GM12878 (cell line): ENCODE data around the gene GLT1D1. TPM values are rescaled to one million over a fixed set of nuclear protein-coding genes. Genes with fewer than 3 reads are reported as not detected.

ENCODE experiments used
- ATAC-seq: fragments of 200-7000 bp; cut with Tn5 transposase; 3 replicates; pipeline ENCODE4 v1.9.1; 2020; ENCODE audit warnings: mild to moderate bottlenecking, moderate library complexity
- BruUV-seq: library from RNA; stranded (reverse); fragments of 400-500 nt; replicated peaks from 2 replicates; lab custom pipeline; 2021; lab: Mats Ljungman, UMichigan
- CTCF ChIA-PET: fragments of 300-600 bp; sonication (Branson Sonifier 250); formaldehyde crosslinking; extraction: SDS; loops from one replicate; lab custom pipeline; 2021; ENCODE audit warnings: inconsistent platforms; lab: Yijun Ruan, JAX
- POLR2A ChIA-PET: fragments of 350-600 bp; formaldehyde crosslinking; extraction: SDS; loops from one replicate; lab custom pipeline; 2021; ENCODE audit warnings: inconsistent platforms; lab: Charles Lee
- RAD21 ChIA-PET: fragments of 300-600 bp; sonication (Branson Sonifier 250); formaldehyde crosslinking; loops from one replicate; lab custom pipeline; 2023; ENCODE audit warnings: antibody characterized with exemption; ENCODE audit not compliant: unreplicated experiment; lab: Charles Lee
- SMC1A ChIA-PET: fragments of 300-600 bp; sonication (Branson Sonifier 250); formaldehyde crosslinking; loops from one replicate; lab custom pipeline; 2023; ENCODE audit not compliant: unreplicated experiment, uncharacterized antibody; lab: Charles Lee
- DNase-seq: peaks from one replicate; pipeline ENCODE4 v3.0.0-alpha.2; 2011; ENCODE audit warnings: low read depth, low spot score
- FAIRE-seq: peaks from 3 replicates; lab custom pipeline; 2011; peaks lifted over from hg19 to GRCh38; lab: Jason Lieb, UNC
- H2AFZ ChIP-seq: 2 replicates; pipeline ENCODE4 v1.6.0; 2011; ENCODE audit warnings: low read depth, low read length, control low read depth; ENCODE audit not compliant: control insufficient read depth
- H3K27ac ChIP-seq: 2 replicates; pipeline ENCODE4 v1.5.1; 2011; ENCODE audit warnings: control low read depth; ENCODE audit not compliant: control insufficient read depth, insufficient read depth
- H3K27me3 ChIP-seq, 2 experiments: replicated peaks in 1 of 2; 2 replicates each; pipeline versions ENCODE4 v1.6.0 to v1.6.1; 2011; ENCODE audit warnings: low read length in 1 of 2; ENCODE audit not compliant: control insufficient read depth in 2 of 2, insufficient read depth in 2 of 2
- H3K36me3 ChIP-seq, 2 experiments: 2 replicates each; pipeline ENCODE4 v1.5.1; 2011; ENCODE audit warnings: low read length in 1 of 2; ENCODE audit not compliant: control insufficient read depth in 2 of 2, insufficient read depth in 2 of 2
- H3K4me1 ChIP-seq: 2 replicates; pipeline ENCODE4 v1.6.1; 2011; ENCODE audit warnings: mild to moderate bottlenecking, low read length, moderate library complexity, mixed read lengths; ENCODE audit not compliant: control insufficient read depth, insufficient read depth
- H3K4me2 ChIP-seq: 2 replicates; pipeline ENCODE4 v1.6.0; 2011; ENCODE audit warnings: control low read depth; ENCODE audit not compliant: control insufficient read depth, insufficient read depth
- H3K4me3 ChIP-seq: fragments of 200-600 bp; sonication (generic); 2 replicates; pipeline ENCODE4 v1.5.1; 2016
- H3K79me2 ChIP-seq: 2 replicates; pipeline ENCODE4 v1.6.0; 2011; ENCODE audit warnings: low read length; ENCODE audit not compliant: control insufficient read depth, insufficient read depth
- H3K9ac ChIP-seq: 2 replicates; pipeline ENCODE4 v1.8.0; 2011; ENCODE audit warnings: low read length, control low read depth, mixed read lengths; ENCODE audit not compliant: control insufficient read depth, insufficient read depth
- H3K9me3 ChIP-seq: replicated peaks from 3 replicates; pipeline ENCODE4 v1.5.1; 2011; ENCODE audit warnings: mild to moderate bottlenecking, low read length; ENCODE audit not compliant: control insufficient read depth, insufficient read depth
- H4K20me1 ChIP-seq: 2 replicates; pipeline ENCODE4 v1.6.0; 2011; ENCODE audit not compliant: control insufficient read depth, insufficient read depth
- ATF7 ChIP-seq: fragments of 450-650 bp; IDR thresholded peaks from 2 replicates; pipeline ENCODE4 v1.6.1; 2016; ENCODE audit warnings: low read depth, mild to moderate bottlenecking
- BRCA1 ChIP-seq: IDR thresholded peaks from 2 replicates; pipeline ENCODE4 v1.6.1; 2011; ENCODE audit warnings: low read depth, low read length, improper control_type of control experiment
- EZH2 ChIP-seq: IDR thresholded peaks from 2 replicates; pipeline ENCODE4 v1.6.1; 2012; ENCODE audit warnings: low read depth, mild to moderate bottlenecking, control low read depth, inconsistent platforms, low read length, borderline replicate concordance; ENCODE audit not compliant: control insufficient read depth
- FOXK2 ChIP-seq: fragments of 450-650 bp; IDR thresholded peaks from 2 replicates; pipeline ENCODE4 v1.6.1; 2017; ENCODE audit warnings: mild to moderate bottlenecking, moderate library complexity
- SUPT20H ChIP-seq: IDR thresholded peaks from 2 replicates; pipeline ENCODE4 v1.6.1; 2011; ENCODE audit warnings: low read depth, mild to moderate bottlenecking, low read length, moderate library complexity, borderline replicate concordance; ENCODE audit not compliant: control insufficient read depth
- ZNF274 ChIP-seq: IDR thresholded peaks from one replicate; pipeline ENCODE4 v1.8.0; 2011; ENCODE audit not compliant: insufficient read length, insufficient read depth
- ZSCAN29 ChIP-seq: fragments of 450-650 bp; IDR thresholded peaks from 2 replicates; pipeline ENCODE4 v1.6.1; 2017; ENCODE audit warnings: mild to moderate bottlenecking, moderate library complexity
- WGBS: methylation state at CpG from one replicate; pipeline ENCODE4 v1.1.6; 2016; ENCODE audit warnings: low lambda C conversion rate; ENCODE audit not compliant: insufficient replicate concordance, insufficient coverage; ENCODE audit errors: missing lambda C conversion rate; 5-methylcytosine and 5-hydroxymethylcytosine counted together
- in situ Hi-C: fragments of 300-500 bp; cut with MboI; formaldehyde crosslinking; loops from 9 replicates; pipeline ENCODE4 v1.14.3; 2018; ENCODE audit warnings: mixed read lengths
- intact Hi-C: fragments of 100-400 bp; cut with micrococcal nuclease; formaldehyde crosslinking; loops from one replicate; pipeline ENCODE4 v1.14.2; 2022; ENCODE audit not compliant: unreplicated experiment
- polyA plus RNA-seq, 11 experiments: library from polyadenylated mRNA; depleted of rRNA in 4 of 11; unstranded in 6 of 11; stranded (reverse) in 5 of 11; fragments of >200 nt; fragmentation: Nextera tagmentation in 4 of 11; fragmentation: Illumina TruSeq in 1 of 11; extraction: Ambion mirVana in 4 of 11; extraction: Trizol in 1 of 11; gene quantifications; 1 replicate in 1 of 11; 2 replicates in 10 of 11; pipeline versions ENCODE4 v1.2.1 to v1.2.3, GENCODE V29; 2011 to 2016; ENCODE audit warnings: inconsistent platforms in 2 of 11, missing spikeins in 2 of 11, low read depth in 1 of 11
- total RNA-seq, 4 experiments: library from RNA; depleted of rRNA in 3 of 4; stranded (reverse); fragments of >200 nt in 3 of 4; fragmentation: Illumina TruSeq in 1 of 4; extraction: Trizol in 1 of 4; gene quantifications; 2 replicates each; pipeline versions ENCODE4 v1.2.1 to v1.2.3, GENCODE V29; 2013 to 2021
- TF ChIP-seq, protein P1 (sequence below): fragments of 450-650 bp; formaldehyde crosslinking; IDR thresholded peaks from 2 replicates; pipeline ENCODE4 v1.4.0; 2022; ENCODE audit warnings: mild to moderate bottlenecking, moderate library complexity
- TF ChIP-seq, protein P2 (sequence below): fragments of 450-650 bp; IDR thresholded peaks from 2 replicates; pipeline ENCODE4 v1.6.1; 2017; ENCODE audit warnings: mild to moderate bottlenecking
- TF ChIP-seq, protein P3 (sequence below): fragments of 450-650 bp; IDR thresholded peaks from 2 replicates; pipeline ENCODE4 v1.6.1; 2018; ENCODE audit warnings: mild to moderate bottlenecking, low read depth, moderate library complexity; ENCODE audit not compliant: partially characterized antibody

Gene GLT1D1
- total and polyA plus RNA-seq, 10 of the 15 experiments (the other 5 are each of a cell fraction or from before 2014, with no cell fraction given), result 0.42 to 62.8 (median 3.0) TPM

DNA sequence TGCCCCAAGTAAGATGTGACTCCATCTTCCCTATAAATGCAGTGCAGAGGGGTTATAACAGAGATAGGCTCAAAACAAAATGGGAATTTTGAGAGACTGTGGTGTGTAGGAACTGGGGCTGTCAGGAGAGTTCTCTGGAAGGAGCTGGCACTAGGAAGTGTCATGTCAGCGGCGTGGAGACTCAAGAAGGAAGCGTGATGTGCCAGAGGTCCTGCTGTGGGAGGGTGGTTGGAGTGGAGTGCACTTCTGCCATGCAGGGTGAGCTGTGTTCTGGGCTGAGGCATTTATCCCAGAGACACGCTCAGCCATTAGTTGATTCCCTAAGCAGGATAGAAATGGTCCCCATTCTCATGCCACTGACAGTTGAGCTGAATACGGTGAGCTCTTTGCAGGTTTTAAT is 19.0 kb downstream of the GLT1D1 start:
- Histone ChIP-seq H3K27me3 (no peaks in the 10 kb centered on the region), H3K79me2 (no peaks in the 10 kb centered on the region), H3K4me2 (no peak overlapping the region), H3K4me3 (no peak overlapping the region), H3K27ac (no peak overlapping the region), H3K4me1 (no peaks in the 10 kb centered on the region), H3K9me3 (peaks cover 13% of the 10 kb centered on the region; the same call in 2 of the 3 replicates), H3K9ac (no peak overlapping the region), H4K20me1 (no peaks in the 10 kb centered on the region), H3K36me3 (peaks cover 0 to 7% of the 10 kb centered on the region in 2 experiments; a peak in 2 of 4 replicates), H2AFZ (no peak overlapping the region)
- ChIA-PET CTCF (interaction anchor here (0.7 to 1.7 kb wide), 3 partner anchors 11 to 66 kb away, joined by 3 to 4 read pairs (median 4); no protein-coding TSS in a partner anchor), SMC1A (interaction anchor here (0.6 to 2.8 kb wide), 9 partner anchors 8 to 94 kb away, joined by 3 to 11 read pairs (median 4); no protein-coding TSS in a partner anchor), RAD21 (interaction anchor here (1.1 kb wide), 1 partner anchor 12 kb away, joined by 4 read pairs; no protein-coding TSS in a partner anchor), POLR2A (interaction anchor here (0.6 kb wide), 1 partner anchor 13 kb away, joined by 3 read pairs; no protein-coding TSS in a partner anchor)
- DNase-seq (no peak), FAIRE-seq (no peak), ATAC-seq (no peak)
- no TSS peak for BruUV-seq
- 71% methylated on average over 5 of the region's 5 CpGs for WGBS
- TF ChIP-seq ZSCAN29 (no peak), SUPT20H (no peak), BRCA1 (no peak), ZNF274 (no peak), FOXK2 (no peak), EZH2 (no peak), ATF7 (no peak)
- TF ChIP-seq, protein P1, sequence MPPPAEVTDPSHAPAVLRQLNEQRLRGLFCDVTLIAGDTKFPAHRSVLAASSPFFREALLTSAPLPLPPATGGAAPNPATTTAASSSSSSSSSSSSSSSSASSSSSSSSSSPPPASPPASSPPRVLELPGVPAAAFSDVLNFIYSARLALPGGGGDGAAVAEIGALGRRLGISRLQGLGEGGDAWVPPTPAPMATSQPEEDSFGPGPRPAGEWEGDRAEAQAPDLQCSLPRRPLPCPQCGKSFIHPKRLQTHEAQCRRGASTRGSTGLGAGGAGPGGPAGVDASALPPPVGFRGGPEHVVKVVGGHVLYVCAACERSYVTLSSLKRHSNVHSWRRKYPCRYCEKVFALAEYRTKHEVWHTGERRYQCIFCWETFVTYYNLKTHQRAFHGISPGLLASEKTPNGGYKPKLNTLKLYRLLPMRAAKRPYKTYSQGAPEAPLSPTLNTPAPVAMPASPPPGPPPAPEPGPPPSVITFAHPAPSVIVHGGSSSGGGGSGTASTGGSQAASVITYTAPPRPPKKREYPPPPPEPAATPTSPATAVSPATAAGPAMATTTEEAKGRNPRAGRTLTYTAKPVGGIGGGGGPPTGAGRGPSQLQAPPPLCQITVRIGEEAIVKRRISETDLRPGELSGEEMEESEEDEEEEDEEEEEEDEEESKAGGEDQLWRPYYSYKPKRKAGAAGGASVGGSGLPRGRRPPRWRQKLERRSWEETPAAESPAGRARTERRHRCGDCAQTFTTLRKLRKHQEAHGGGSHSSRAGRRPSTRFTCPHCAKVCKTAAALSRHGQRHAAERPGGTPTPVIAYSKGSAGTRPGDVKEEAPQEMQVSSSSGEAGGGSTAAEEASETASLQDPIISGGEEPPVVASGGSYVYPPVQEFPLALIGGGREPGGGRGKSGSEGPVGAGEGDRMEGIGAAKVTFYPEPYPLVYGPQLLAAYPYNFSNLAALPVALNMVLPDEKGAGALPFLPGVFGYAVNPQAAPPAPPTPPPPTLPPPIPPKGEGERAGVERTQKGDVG (CRISPR knock-in tag), result no peak
- TF ChIP-seq, protein P2, sequence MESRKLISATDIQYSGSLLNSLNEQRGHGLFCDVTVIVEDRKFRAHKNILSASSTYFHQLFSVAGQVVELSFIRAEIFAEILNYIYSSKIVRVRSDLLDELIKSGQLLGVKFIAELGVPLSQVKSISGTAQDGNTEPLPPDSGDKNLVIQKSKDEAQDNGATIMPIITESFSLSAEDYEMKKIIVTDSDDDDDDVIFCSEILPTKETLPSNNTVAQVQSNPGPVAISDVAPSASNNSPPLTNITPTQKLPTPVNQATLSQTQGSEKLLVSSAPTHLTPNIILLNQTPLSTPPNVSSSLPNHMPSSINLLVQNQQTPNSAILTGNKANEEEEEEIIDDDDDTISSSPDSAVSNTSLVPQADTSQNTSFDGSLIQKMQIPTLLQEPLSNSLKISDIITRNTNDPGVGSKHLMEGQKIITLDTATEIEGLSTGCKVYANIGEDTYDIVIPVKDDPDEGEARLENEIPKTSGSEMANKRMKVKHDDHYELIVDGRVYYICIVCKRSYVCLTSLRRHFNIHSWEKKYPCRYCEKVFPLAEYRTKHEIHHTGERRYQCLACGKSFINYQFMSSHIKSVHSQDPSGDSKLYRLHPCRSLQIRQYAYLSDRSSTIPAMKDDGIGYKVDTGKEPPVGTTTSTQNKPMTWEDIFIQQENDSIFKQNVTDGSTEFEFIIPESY, result no peak
- TF ChIP-seq, protein P3, sequence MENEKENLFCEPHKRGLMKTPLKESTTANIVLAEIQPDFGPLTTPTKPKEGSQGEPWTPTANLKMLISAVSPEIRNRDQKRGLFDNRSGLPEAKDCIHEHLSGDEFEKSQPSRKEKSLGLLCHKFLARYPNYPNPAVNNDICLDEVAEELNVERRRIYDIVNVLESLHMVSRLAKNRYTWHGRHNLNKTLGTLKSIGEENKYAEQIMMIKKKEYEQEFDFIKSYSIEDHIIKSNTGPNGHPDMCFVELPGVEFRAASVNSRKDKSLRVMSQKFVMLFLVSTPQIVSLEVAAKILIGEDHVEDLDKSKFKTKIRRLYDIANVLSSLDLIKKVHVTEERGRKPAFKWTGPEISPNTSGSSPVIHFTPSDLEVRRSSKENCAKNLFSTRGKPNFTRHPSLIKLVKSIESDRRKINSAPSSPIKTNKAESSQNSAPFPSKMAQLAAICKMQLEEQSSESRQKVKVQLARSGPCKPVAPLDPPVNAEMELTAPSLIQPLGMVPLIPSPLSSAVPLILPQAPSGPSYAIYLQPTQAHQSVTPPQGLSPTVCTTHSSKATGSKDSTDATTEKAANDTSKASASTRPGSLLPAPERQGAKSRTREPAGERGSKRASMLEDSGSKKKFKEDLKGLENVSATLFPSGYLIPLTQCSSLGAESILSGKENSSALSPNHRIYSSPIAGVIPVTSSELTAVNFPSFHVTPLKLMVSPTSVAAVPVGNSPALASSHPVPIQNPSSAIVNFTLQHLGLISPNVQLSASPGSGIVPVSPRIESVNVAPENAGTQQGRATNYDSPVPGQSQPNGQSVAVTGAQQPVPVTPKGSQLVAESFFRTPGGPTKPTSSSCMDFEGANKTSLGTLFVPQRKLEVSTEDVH, result no peak
- intact Hi-C loops (no loop called here), in situ Hi-C loops (no loop called here)
